A375 (cell line): ENCODE measurements around the gene TMEM238. TPM values are rescaled to one million over a fixed set of nuclear protein-coding genes. Genes with fewer than 3 reads are reported as not detected.

ENCODE experiments used
- total RNA-seq: library from RNA; depleted of rRNA; stranded (reverse); fragments of >200 nt; shearing (Covaris generic); gene quantifications from 2 replicates; pipeline ENCODE4 v1.2.3, GENCODE V29; 2014; rRNA removed

Gene TMEM238, protein sequence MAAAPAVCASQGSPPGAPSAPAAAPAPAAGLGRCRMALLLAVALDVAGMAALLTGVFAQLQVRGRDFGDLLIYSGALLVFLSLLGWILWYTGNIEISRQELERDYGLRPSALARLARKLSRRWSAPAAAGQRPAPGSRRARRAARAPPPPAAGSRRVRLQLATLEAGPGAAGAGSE
- total RNA-seq, result 1.1 and 1.6 TPM in 2 replicates

DNA sequence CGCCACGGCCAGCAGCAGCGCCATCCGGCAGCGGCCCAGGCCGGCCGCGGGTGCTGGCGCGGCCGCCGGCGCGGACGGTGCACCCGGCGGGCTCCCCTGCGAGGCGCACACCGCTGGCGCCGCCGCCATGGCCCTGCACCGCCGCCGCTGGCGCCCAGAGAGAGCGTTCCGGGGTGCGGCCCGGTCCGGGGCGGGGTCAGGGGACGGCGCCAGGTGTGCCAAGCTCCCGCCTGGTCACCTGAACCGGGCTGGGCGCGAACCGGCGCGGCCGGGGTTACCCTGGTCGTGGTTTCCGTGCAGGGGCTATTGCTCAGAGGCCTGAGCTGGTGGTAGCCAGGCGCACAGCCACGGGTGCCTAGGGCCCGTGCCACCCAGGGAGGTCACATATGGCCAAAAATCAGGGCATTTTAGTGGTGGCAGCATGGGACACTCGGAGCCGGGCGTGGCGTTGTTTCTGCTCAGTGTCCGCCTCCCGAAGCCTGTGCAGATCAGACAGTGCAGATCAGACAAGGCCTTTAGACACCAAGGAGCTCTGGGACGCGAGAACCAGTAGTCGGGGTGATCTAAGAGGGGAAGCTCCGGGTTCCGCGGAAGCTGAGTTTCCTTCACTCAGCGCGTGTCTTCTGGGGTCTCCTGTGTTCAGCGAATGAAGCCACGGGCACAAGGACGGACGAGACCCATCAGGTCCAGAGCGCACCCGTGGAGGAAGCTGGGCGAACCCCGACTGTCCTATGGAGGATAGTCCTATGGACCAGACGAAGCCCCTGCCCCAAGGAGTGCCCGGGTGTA, at the start of gene TMEM238:
TMEM238 (minus strand) TSS at position 162 of the 789 bp plus-strand sequence; CDS start at position 129, 33 bp downstream.

DNA sequence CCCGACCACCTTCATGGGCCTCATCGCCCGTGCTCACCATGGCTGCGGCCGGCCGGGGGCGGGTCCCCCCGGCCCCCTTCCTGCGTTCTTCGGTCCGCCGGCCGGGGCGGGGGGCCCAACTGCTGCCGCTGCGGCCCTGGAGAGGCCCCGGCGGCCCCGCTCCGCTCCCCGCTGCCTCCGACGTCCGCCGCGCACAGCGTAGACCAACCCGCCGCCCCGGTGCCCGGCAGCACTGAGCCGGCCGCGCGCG, 23.4 kb upstream of the TMEM238 start, which contains the start of gene UBE2S:
UBE2S (minus strand) TSS at position 239 of the 250 bp plus-strand sequence; CDS start at position 40, 199 bp downstream.

DNA sequence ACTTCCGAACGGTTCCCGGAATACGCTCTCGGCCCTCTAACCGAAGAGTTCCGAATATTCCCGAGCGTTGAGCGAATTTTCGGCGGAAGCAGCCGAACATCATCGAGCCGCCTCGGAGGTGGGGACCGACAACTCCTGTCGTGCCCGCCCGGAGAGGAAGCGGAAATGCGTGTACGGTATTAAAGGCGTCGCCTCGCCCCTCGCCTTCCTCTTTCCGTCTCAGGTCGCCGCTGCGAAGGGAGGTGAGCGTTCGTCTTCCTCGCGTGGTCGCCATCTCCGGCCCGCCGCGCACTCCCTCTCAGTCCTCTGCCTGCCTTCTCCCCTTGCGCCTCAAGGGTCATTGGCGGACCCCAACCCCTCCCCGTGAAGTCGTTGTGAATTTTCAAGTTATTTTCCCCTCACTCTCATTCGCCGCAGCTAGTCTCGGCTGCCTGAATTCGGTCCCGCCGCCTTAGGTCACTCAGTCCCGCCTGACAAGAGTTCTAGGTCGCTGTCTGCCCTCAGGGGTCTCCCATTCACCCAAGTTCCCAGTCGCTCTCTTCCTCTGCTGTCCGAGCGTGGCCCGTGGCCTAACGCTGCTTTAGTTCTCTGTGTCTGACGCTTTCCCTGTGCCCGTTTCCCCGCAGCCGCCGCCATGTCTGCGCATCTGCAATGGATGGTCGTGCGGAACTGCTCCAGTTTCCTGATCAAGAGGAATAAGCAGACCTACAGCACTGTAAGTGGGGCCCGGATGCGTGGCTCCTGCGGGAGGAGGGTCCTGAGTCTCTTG, 1.8 kb upstream of the TMEM238 start, which contains the start of gene RPL28:
RPL28 (plus strand) TSS at position 209 of the 769 bp plus-strand sequence; CDS start at position 635, 426 bp downstream.

DNA sequence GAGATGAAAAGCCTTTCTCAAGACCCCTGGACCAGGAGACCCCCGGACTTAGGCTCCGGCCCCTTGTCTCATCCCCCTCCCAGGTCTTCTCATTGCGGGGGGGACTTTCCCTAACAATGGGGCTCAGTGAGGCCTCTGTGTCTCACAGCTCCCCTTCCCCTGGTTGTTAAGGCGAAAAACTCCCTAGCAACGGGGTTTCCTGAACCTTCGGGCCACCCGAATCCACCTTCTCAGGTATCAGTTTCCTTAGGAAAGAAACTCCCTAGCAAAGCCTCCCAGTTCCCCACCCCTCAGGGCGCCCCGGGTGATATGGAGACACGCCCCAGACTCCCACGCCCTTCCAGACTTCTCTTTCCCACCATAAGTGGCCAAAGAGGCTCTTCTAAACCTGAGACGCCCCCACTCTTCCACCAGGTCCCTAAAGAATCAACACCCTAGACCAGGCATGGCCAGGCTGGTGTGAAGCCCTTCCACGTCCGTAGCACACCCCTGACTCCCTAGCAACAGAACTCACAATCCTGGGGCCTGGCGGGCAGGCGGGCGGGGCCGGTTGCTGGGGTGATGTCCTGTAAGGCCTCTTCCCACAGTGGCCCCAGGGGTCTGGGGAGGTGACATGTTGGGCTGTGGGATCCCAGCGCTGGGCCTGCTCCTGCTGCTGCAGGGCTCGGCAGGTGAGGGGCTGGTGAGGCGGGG, 7.7 kb downstream of the TMEM238 start, which contains the start of gene TMEM190:
TMEM190 (plus strand) TSS at position 586 of the 693 bp plus-strand sequence; CDS start at position 614, 28 bp downstream.

DNA sequence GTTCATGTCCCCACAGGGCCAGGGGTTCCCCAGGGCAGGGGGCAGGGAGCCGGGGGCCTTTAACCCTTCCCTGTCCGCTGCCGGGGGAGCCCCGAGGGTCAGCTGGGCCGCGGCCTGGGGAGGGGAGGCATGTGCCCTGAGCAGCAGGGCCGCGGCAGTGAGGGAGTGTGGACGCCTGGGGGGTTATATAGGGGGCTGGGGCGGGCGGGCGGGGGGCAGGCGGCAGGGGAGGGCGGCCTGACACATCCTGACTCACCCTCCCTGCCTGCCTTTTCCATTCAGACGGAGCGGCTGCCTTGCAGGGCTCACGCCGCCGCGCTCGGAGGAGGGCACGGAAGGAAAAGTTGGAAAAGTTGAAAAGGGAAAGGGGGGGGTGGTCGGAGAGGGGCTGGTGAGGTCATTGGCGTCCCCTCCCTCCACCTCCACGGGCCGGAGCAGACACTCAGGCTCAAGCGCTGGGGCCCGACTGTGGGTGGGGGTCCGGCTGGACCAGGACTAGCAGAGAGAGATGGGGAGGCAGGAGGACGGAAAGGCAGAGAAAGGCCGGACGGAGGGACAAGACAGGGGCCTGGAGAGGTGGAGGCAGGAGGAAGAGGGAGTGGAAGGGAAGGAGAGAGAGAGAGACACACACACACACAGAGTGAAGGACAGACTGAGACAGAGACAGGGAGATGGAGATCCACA, 13.6 kb downstream of the TMEM238 start, which contains the start of gene IL11:
IL11 (minus strand) TSS at position 159 of the 684 bp plus-strand sequence; CDS start at position 6, 153 bp downstream.

DNA sequence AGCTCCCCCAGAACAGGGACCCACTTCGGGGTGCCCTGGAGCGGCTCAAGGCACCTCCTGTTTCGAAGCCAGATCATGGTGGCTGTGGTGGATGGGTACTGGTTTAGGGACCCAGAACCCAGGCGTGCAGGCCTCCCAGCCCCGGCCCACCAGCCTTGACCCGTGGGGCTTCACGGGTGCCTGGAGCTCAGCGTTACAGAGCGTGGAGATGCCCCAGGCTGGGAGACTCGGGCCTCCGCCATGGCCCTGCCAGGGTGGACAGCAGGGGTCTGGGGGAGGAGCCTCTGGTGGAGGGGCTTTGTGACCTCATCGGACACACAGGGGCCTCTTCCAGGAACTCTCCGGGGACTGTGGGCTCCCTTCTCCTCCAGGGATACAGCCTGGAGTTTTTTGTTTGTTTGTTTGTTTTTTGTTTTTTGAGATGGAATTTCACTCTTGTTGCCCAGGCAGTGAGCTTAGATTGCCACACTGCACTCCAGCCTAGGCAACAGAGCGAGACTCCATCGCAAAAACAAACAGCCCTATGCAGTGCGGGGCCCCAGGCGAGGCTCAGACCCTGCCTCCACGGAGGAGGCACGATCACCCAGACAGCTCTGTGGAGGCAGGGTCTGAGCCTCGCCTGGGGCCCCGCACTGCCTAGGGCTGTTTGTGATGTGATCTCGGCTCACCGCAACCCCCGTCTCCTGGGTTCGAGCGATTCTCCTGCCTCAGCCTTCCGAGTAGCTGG, 20.9 kb downstream of the TMEM238 start, which contains the start of gene GARIN5B:
GARIN5B (minus strand) TSS at position 271 of the 727 bp plus-strand sequence; CDS start at position 77, 194 bp downstream.

DNA sequence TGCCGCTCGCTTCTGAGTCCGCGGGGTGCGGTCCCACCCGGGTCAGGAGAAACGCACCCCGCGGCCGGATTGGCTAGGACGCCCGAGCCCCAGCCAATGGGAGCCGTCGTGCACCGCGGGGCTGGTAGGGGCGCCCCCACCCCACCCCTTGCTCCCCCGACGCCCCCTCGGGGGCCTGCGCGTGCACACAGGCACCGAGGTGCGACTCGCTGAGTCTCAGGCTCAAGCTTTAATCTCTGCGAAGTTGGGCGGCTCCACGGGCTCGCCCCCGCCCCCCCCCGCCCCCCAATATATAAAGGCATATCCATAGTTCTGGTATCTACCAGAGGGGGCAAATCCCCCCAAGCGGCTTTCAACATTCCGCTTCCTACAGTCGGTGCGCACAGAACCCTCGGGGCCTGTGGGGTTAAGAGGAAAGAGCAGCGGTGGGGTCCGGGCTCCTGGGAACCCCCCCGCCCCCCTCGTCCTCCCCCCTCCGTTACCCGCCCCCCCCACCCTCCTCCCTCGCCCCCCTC, 29.3 kb downstream of the TMEM238 start, which contains the start of gene COX6B2:
COX6B2 (minus strand) TSS at position 22 of the 515 bp plus-strand sequence. CDS start 198 bp downstream, outside the sequence.

DNA sequence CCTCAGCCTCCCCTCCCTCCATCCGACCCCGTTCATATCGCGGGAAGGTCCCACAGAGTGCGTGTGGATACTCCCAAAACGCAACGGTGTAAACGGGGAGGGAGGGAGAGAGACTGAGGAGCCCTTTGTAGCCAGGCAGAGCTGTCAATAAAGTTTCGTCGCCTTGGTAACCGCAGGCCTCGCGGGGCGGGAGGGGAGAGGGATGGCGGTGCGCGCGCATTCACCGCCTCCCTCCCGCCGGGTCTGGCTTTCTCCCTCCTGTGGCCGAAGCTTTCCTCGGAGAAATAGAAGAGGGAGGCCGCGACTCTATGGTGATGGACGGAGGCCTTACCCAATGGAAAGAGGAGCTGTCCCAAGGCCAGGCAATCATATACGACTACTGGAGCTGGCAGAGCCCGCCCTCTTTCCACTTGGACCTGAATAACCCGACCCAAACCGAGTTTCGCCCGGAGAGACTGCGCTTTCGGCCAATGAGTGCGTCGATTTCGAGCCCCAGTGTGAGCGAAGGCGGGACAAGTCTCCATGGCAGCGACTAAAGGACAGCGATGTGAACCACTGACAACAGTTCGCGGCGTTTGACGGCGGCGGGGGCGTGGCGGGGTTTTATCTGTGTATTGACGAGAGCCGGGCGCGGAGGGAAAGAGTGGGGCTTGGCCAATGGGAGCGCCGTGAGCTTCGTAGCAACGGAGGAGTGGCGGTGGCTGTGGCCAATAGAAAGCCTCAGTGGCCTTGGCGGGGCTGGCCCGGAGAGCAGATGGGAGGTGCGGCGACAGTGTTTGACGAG, 44.8 kb downstream of the TMEM238 start, which contains the start of gene KMT5C:
KMT5C (plus strand) TSS at position 772 of the 784 bp plus-strand sequence. CDS start 2,061 bp downstream, outside the sequence.

Other genes starting within 250 kb of the TMEM238 start
- 82.8 and 83.9 TPM in 2 replicates for gene TNNT1, start 235.1 kb downstream of the TMEM238 start, total RNA-seq
- gene TNNI3, start 226.6 kb downstream of the TMEM238 start, total RNA-seq, result 1.2 TPM in 1 of 2 replicates, not detected in the other
- gene DNAAF3, start 217.7 kb downstream of the TMEM238 start, total RNA-seq, result 2.6 and 2.9 TPM in 2 replicates
- gene SYT5, start 204.0 kb downstream of the TMEM238 start, total RNA-seq, result 3.3 and 5.7 TPM in 2 replicates
- 16.5 and 18.5 TPM in 2 replicates for gene PTPRH, start 174.8 kb downstream of the TMEM238 start, total RNA-seq
- 0.90 and 3.1 TPM in 2 replicates for gene TMEM86B, start 155.5 kb downstream of the TMEM238 start, total RNA-seq
- gene PPP6R1, start 125.3 kb downstream of the TMEM238 start, total RNA-seq, result 63.9 and 64.2 TPM in 2 replicates
- 83.0 and 94.4 TPM in 2 replicates for gene HSPBP1, start 104.2 kb downstream of the TMEM238 start, total RNA-seq
- 24.6 and 33.9 TPM in 2 replicates for gene BRSK1, start 100.3 kb downstream of the TMEM238 start, total RNA-seq
- gene TMEM150B, start 59.0 kb downstream of the TMEM238 start, total RNA-seq, result not detected in 2 replicates
- 16.7 and 17.0 TPM in 2 replicates for gene KMT5C, start 44.4 kb downstream of the TMEM238 start, total RNA-seq
- 0.08 and 0.26 TPM in 2 replicates for gene COX6B2, start 29.6 kb downstream of the TMEM238 start, total RNA-seq
- gene GARIN5B, start 21.0 kb downstream of the TMEM238 start, total RNA-seq, result not detected in 2 replicates
- 27.0 and 27.7 TPM in 2 replicates for gene IL11, start 13.8 kb downstream of the TMEM238 start, total RNA-seq
- gene TMEM190, start 7.5 kb downstream of the TMEM238 start, total RNA-seq, result 0.45 and 1.4 TPM in 2 replicates
- 710 and 881 TPM in 2 replicates for gene RPL28, start 1.6 kb upstream of the TMEM238 start, total RNA-seq
- gene UBE2S, start 23.5 kb upstream of the TMEM238 start, total RNA-seq, result 1,207 and 1,551 TPM in 2 replicates
- gene SHISA7, start 59.0 kb upstream of the TMEM238 start, total RNA-seq, result 0.03 TPM in 1 of 2 replicates, not detected in the other
- gene ISOC2, start 77.3 kb upstream of the TMEM238 start, total RNA-seq, result 54.6 and 60.8 TPM in 2 replicates
- not detected in 2 replicates for gene C19orf85, start 80.5 kb upstream of the TMEM238 start, total RNA-seq
- 6.7 and 6.9 TPM in 2 replicates for gene ZNF628, start 92.3 kb upstream of the TMEM238 start, total RNA-seq
- 39.9 and 45.6 TPM in 2 replicates for gene NAT14, start 100.9 kb upstream of the TMEM238 start, total RNA-seq
- gene SSC5D, start 104.1 kb upstream of the TMEM238 start, total RNA-seq, result 0.53 and 0.93 TPM in 2 replicates
- gene SBK2, start 152.8 kb upstream of the TMEM238 start, total RNA-seq, result not detected in 2 replicates
- gene SBK3, start 161.3 kb upstream of the TMEM238 start, total RNA-seq, result 0.11 TPM in 1 of 2 replicates, not detected in the other
- 5.2 and 5.4 TPM in 2 replicates for gene ZNF579, start 196.6 kb upstream of the TMEM238 start, total RNA-seq
- 9.3 and 10.3 TPM in 2 replicates for gene FIZ1, start 215.2 kb upstream of the TMEM238 start, total RNA-seq
- gene ZNF524, start 216.0 kb upstream of the TMEM238 start, total RNA-seq, result 8.6 and 12.3 TPM in 2 replicates
- gene ZNF865, start 221.4 kb upstream of the TMEM238 start, total RNA-seq, result 2.7 and 3.7 TPM in 2 replicates
- 5.2 and 6.1 TPM in 2 replicates for gene ZNF784, start 240.3 kb upstream of the TMEM238 start, total RNA-seq